Endothelial cell of umbilical vein (primary cell): ENCODE measurements around the gene APIP. TPM values are rescaled to one million over a fixed set of nuclear protein-coding genes. Genes with fewer than 3 reads are reported as not detected.

Experiments
- BruUV-seq: library from RNA; stranded (reverse); fragments of 400-500 nt; replicated peaks from 2 replicates; lab custom pipeline; 2021; lab: Mats Ljungman, UMichigan
- CTCF ChIA-PET: fragments of 300-600, 350-600 bp; sonication (Branson Sonifier 250); formaldehyde crosslinking; loops from one replicate; lab custom pipeline; 2021; ENCODE audit warnings: antibody characterized with exemption, inconsistent platforms; lab: Charles Lee
- POLR2A ChIA-PET: fragments of 300-600, 350-600 bp; sonication (Branson Sonifier 250); formaldehyde crosslinking; loops from one replicate; lab custom pipeline; 2021; ENCODE audit warnings: antibody characterized with exemption, inconsistent platforms; lab: Charles Lee
- DNase-seq: peaks from one replicate; pipeline ENCODE4 v3.0.0-alpha.2; 2011; ENCODE audit warnings: low read depth, low spot score
- FAIRE-seq: peaks from 2 replicates; lab custom pipeline; 2011; peaks lifted over from hg19 to GRCh38; lab: Jason Lieb, UNC
- H2AFZ ChIP-seq: 2 replicates; pipeline ENCODE4 v1.6.0; 2012; ENCODE audit warnings: low read depth, low read length, control low read depth, inconsistent platforms
- H3K27ac ChIP-seq: 2 replicates; pipeline ENCODE4 v1.5.1; 2011; ENCODE audit warnings: low read depth, mild to moderate bottlenecking, control low read depth, low read length, moderate library complexity; ENCODE audit not compliant: insufficient read depth
- H3K27me3 ChIP-seq, 2 experiments: 2 replicates each; pipeline versions ENCODE4 v1.6.0 to v1.6.1; 2011; ENCODE audit warnings: low read length in 2 of 2, mixed read lengths in 1 of 2; ENCODE audit not compliant: control insufficient read depth in 2 of 2, insufficient read depth in 2 of 2
- H3K36me3 ChIP-seq, 2 experiments: 2 replicates in 1 of 2; 3 replicates in 1 of 2; pipeline ENCODE4 v1.5.1; 2011; ENCODE audit warnings: low read length in 2 of 2, mild to moderate bottlenecking in 1 of 2, moderate library complexity in 1 of 2; ENCODE audit not compliant: control insufficient read depth in 2 of 2, insufficient read depth in 2 of 2; ENCODE audit errors: extremely low read depth in 1 of 2
- H3K4me1 ChIP-seq: 3 replicates; pipeline ENCODE4 v1.5.1; 2011; ENCODE audit warnings: mild to moderate bottlenecking, low read length; ENCODE audit not compliant: control insufficient read depth, insufficient read depth; ENCODE audit errors: extremely low read depth
- H3K4me2 ChIP-seq: 2 replicates; pipeline ENCODE4 v1.6.1; 2011; ENCODE audit warnings: low read length, control low read depth, mixed read lengths; ENCODE audit not compliant: insufficient read depth
- H3K4me3 ChIP-seq, 3 experiments: fragments of 200-600 bp in 1 of 3; sonication (generic), shearing (Covaris generic) in 1 of 3; replicated peaks in 1 of 3; 2 replicates each; pipeline ENCODE4 v1.5.1; 2011 to 2016; ENCODE audit warnings: control low read depth in 3 of 3, low read length in 3 of 3, mild to moderate bottlenecking in 2 of 3, inconsistent platforms in 1 of 3, low read depth in 1 of 3, moderate library complexity in 1 of 3; ENCODE audit not compliant: insufficient read depth in 1 of 3
- H3K79me2 ChIP-seq: 2 replicates; pipeline ENCODE4 v1.6.0; 2012; ENCODE audit warnings: low read length, inconsistent platforms; ENCODE audit not compliant: control insufficient read depth, insufficient read depth
- H3K9ac ChIP-seq: replicated peaks from 2 replicates; pipeline ENCODE3; 2011; ENCODE audit warnings: low read length, control low read depth; ENCODE audit not compliant: insufficient read depth; ENCODE audit errors: extremely low read depth
- H3K9me1 ChIP-seq: replicated peaks from 3 replicates; pipeline ENCODE4 v1.6.0; 2011; ENCODE audit warnings: mild to moderate bottlenecking, low read length; ENCODE audit not compliant: control insufficient read depth, insufficient read depth; ENCODE audit errors: extremely low read depth
- H3K9me3 ChIP-seq: replicated peaks from 2 replicates; pipeline ENCODE4 v1.5.1; 2012; ENCODE audit warnings: low read length, inconsistent platforms; ENCODE audit not compliant: control insufficient read depth, insufficient read depth
- H4K20me1 ChIP-seq: replicated peaks from 2 replicates; pipeline ENCODE3; 2011; ENCODE audit warnings: mild to moderate bottlenecking, low read length; ENCODE audit not compliant: control insufficient read depth, insufficient read depth; ENCODE audit errors: extremely low read depth
- EZH2 ChIP-seq: IDR thresholded peaks from 2 replicates; pipeline ENCODE4 v1.6.1; 2012; ENCODE audit warnings: borderline replicate concordance, low read depth, mild to moderate bottlenecking, moderate library complexity, low read length, inconsistent platforms; ENCODE audit not compliant: severe bottlenecking
- FOS ChIP-seq: IDR thresholded peaks from 2 replicates; pipeline ENCODE4 v1.6.1; 2011; ENCODE audit warnings: mild to moderate bottlenecking, low read length, moderate library complexity, borderline replicate concordance; ENCODE audit not compliant: insufficient read depth
- JUN ChIP-seq: IDR thresholded peaks from 2 replicates; pipeline ENCODE4 v1.6.1; 2011; ENCODE audit warnings: borderline replicate concordance, low read depth; ENCODE audit not compliant: insufficient read length, insufficient read depth
- POLR2A ChIP-seq: IDR thresholded peaks from 2 replicates; pipeline ENCODE4 v1.6.1; 2012; ENCODE audit warnings: low read depth, mild to moderate bottlenecking, control low read depth, low read length
- dilution Hi-C: fragments of 300-500 bp; cut with MboI; formaldehyde crosslinking; loops from one replicate; pipeline ENCODE4 v1.15.0; 2019; ENCODE audit warnings: low sequenced_read_pairs; ENCODE audit not compliant: extremely low pct_ligation_motif_present
- intact Hi-C: fragments of 100-400 bp; cut with micrococcal nuclease; formaldehyde crosslinking; loops from one replicate; pipeline ENCODE4 v1.10.0; 2022
- polyA plus RNA-seq, 4 experiments: library from polyadenylated mRNA; depleted of rRNA in 3 of 4; stranded (reverse) in 3 of 4; unstranded in 1 of 4; fragments of >200 nt; gene quantifications; 2 replicates each; pipeline versions ENCODE4 v1.2.1 to v1.2.3, GENCODE V29; 2011 to 2012; ENCODE audit warnings: missing spikeins in 1 of 4
- total RNA-seq: library from RNA; stranded (reverse); gene quantifications from 2 replicates; pipeline ENCODE4 v1.2.3, GENCODE V29; 2021
- TF ChIP-seq, protein P1 (sequence below): IDR thresholded peaks from 2 replicates; pipeline ENCODE4 v1.6.1; 2011; ENCODE audit not compliant: insufficient read depth, insufficient read length

APIP gene
- total and polyA plus RNA-seq, 2 donors (not counting 3 experiments of a cell fraction or from before 2014, with no cell fraction given): 10.0 to 26.9 TPM

DNA sequence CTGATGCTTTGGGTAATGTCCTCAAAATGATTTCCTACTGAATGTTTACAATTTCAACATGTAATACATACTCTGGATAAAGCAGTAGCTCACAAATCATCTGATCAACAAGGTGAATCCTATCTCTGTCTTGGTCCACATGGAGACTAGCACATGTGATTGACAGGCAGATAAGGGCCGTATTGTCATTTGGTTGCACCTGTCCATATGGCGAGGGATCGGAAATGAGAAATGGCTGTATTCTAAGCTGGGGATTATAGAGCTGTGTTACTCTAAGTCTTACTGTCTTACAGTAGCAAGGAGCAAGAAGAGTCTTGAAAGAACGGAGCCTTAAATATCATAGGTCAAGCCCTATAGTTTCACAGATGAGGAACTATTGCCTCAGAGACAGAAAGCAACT is 55.7 kb downstream of the APIP start:
- Histone ChIP-seq H3K4me1 (no peaks in the 10 kb centered on the region), H3K4me2 (no peak overlapping the region), H4K20me1 (no peaks in the 10 kb centered on the region), H3K9me3 (no peaks in the 10 kb centered on the region), H2AFZ (no peak overlapping the region), H3K9ac (no peak overlapping the region), H3K27ac (no peak overlapping the region), H3K79me2 (no peaks in the 10 kb centered on the region), H3K36me3 (no peaks in the 10 kb centered on the region), H3K27me3 (peaks cover 5 to 7% of the 10 kb centered on the region in 2 experiments), H3K4me3 (no peak overlapping the region), H3K9me1 (no peaks in the 10 kb centered on the region)
- no TSS peak for BruUV-seq
- CTCF ChIA-PET: interaction anchor here (0.6 to 0.9 kb wide), 2 partner anchors 30 to 275 kb away, joined by 3 read pairs; no protein-coding TSS in a partner anchor
- no peak for TF ChIP-seq FOS
- intact Hi-C loops: no loop called here
- POLR2A ChIA-PET: no interaction called here
- FAIRE-seq: no peak
- dilution Hi-C loops: no loop called here
- DNase-seq: no peak

DNA sequence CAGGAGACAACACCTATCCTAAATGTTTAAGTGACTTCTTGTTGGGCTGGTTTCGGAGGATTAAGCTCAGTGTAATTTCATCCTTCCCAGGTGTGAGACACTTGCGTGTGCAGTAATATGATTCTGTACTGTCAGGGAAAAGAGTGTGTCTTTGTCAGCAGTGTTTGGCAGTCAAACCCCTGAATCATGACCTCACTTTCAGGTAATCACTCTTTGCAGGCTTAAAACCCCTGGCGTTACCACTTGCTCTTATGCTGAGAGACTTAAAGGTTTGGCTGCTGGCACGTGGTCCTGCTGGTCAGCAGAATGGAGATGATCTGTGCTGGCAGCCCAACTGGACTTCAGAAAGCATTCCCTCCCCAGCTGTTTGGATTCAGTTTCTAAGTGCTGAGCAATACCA is 56.1 kb downstream of the APIP start:
- intact Hi-C loops (no loop called here), dilution Hi-C loops (no loop called here)
- Histone ChIP-seq H3K4me1 (no peaks in the 10 kb centered on the region), H3K9me3 (no peaks in the 10 kb centered on the region), H3K4me3 (no peak overlapping the region), H4K20me1 (no peaks in the 10 kb centered on the region), H3K36me3 (no peaks in the 10 kb centered on the region), H3K4me2 (no peak overlapping the region), H3K79me2 (no peaks in the 10 kb centered on the region), H3K27me3 (peaks cover 5% of the 10 kb centered on the region in 2 experiments), H3K9me1 (no peaks in the 10 kb centered on the region), H3K27ac (no peak overlapping the region), H3K9ac (no peak overlapping the region), H2AFZ (no peak overlapping the region)
- no peak for DNase-seq
- FAIRE-seq: no peak
- POLR2A ChIA-PET: no interaction called here
- TF ChIP-seq FOS: no peak
- TF ChIP-seq EZH2: no peak
- TF ChIP-seq POLR2A: no peak
- no peak for TF ChIP-seq JUN
- TF ChIP-seq, protein P1, sequence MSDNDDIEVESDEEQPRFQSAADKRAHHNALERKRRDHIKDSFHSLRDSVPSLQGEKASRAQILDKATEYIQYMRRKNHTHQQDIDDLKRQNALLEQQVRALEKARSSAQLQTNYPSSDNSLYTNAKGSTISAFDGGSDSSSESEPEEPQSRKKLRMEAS: no peak
- no TSS peak for BruUV-seq
- CTCF ChIA-PET: interaction anchor here (0.9 kb wide), 1 partner anchor 30 kb away, joined by 3 read pairs; no protein-coding TSS in a partner anchor
